AG09319 (cell line): Measurements from ENCODE around the gene GFER.

Experiments
- DNase-seq: peaks from one replicate; pipeline ENCODE4 v3.0.0-alpha.2; 2010; ENCODE audit warnings: low read depth; ENCODE audit errors: extremely low read depth
- CTCF ChIP-seq: IDR thresholded peaks from 2 replicates; pipeline ENCODE4 v1.5.1; 2011; ENCODE audit warnings: low read depth, mild to moderate bottlenecking, inconsistent platforms, low read length, moderate library complexity

The GFER gene

GRCh38 chr16:1985466-1986150 lies 1.6 kb downstream of the GFER start:
- no peak for TF ChIP-seq CTCF
- DNase-seq: no peak

- no peak for DNase-seq
- no peak for TF ChIP-seq CTCF
Measured at GRCh38 chr16:1987198-1987597, 3.2 kb downstream of the GFER start.

GRCh38 chr16:1989209-1990100 lies 5.5 kb downstream of the GFER start, which contains the start of gene SYNGR3:
TSS of gene SYNGR3 (plus strand) at chr16:1989970. CDS start at chr16:1990103, 133 bp downstream.
- TF ChIP-seq CTCF: no peak
- DNase-seq: no peak

- TF ChIP-seq CTCF: no peak
- no peak for DNase-seq
Measured at GRCh38 chr16:1990101-1990350, 6.0 kb downstream of the GFER start.

GRCh38 chr16:1990351-1991134 lies 6.5 kb downstream of the GFER start:
- no peak for TF ChIP-seq CTCF

GRCh38 chr16:1991135-1991551 lies 7.2 kb downstream of the GFER start:
- no peak for DNase-seq
- no peak for TF ChIP-seq CTCF

More at GRCh38 chr16:1990351-1991134, 6.5 kb downstream of the GFER start:
- no peak for DNase-seq
